Upper lobe of left lung (tissue), 4 donors: ENCODE measurements around the gene TMPRSS11A.

ENCODE experiments used
- CTCF ChIP-seq, 6 experiments: fragments of 450-650 bp in 4 of 6; fragments of 200-600 bp in 2 of 6; sonication (generic) in 2 of 6; IDR thresholded peaks; one replicate each; pipeline ENCODE4 v1.5.1; 2016 to 2019; ENCODE audit warnings: antibody characterized with exemption in 6 of 6
- POLR2AphosphoS5 ChIP-seq, 2 donors: sonication (generic); formaldehyde crosslinking; IDR thresholded peaks; one replicate each; pipeline ENCODE4 v1.5.1; 2017; ENCODE audit warnings: antibody characterized with exemption in 2 of 2

- TF ChIP-seq POLR2AphosphoS5 (IDR thresholded peaks at IDR 0.05) = no peak
- no peak for TF ChIP-seq CTCF (IDR thresholded peaks at IDR 0.05)
Observed at GRCh38 chr4:67899096-67899495, 64.2 kb downstream of the TMPRSS11A start.
